BE2C (cell line): Measurements from ENCODE around the gene HUNK.

Source experiments
- DNase-seq: peaks from one replicate; pipeline ENCODE4 v3.0.0-alpha.2; 2020
- H3K27me3 ChIP-seq: fragments of 250-450 bp; sonication (Bioruptor Pico); 2 replicates; pipeline ENCODE4 v1.5.1; 2020; ENCODE audit warnings: mild to moderate bottlenecking
- H3K36me3 ChIP-seq: fragments of 250-450 bp; sonication (Bioruptor Pico); 2 replicates; pipeline ENCODE4 v1.5.1; 2020; ENCODE audit warnings: mild to moderate bottlenecking
- H3K4me1 ChIP-seq: fragments of 250-450 bp; sonication (Bioruptor Pico); 2 replicates; pipeline ENCODE4 v1.5.1; 2020
- H3K4me3 ChIP-seq: 2 replicates; pipeline ENCODE4 v1.5.1; 2011; ENCODE audit warnings: low read depth, low read length
- H3K9me3 ChIP-seq: fragments of 250-450 bp; sonication (Bioruptor Pico); 2 replicates; pipeline ENCODE4 v1.5.1; 2020
- TF ChIP-seq, protein P1 (sequence below): IDR thresholded peaks from 2 replicates; pipeline ENCODE4 v1.5.1; 2012; ENCODE audit warnings: mild to moderate bottlenecking, low read depth, low read length

The HUNK gene

DNA sequence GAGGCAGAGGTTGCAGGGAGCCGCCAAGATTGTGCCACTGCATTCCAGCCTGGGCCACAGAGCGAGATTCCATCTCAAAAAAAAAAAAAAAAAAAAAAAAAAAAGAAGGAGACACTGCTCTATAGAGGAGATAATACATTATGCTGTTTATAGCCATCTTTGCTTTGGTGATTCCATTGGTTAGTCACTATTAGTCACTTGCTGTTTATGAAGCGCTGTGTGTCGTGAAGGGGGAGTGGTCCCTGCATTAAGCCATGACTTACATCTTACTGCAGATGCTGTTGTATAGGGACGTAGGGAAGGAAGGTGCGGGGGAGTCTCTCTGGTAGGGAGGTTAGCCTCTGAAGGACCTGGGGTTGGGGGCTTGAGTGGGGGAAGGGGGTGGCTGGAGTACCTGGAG lies 48.3 kb downstream of the HUNK start:
- Histone ChIP-seq H3K27me3 (no peaks in the 10 kb centered on the region), H3K9me3 (no peaks in the 10 kb centered on the region), H3K4me1 (no peaks in the 10 kb centered on the region), H3K4me3 (no peak overlapping the region), H3K36me3 (peaks cover 4% of the 10 kb centered on the region; the same call in 1 of the 2 replicates)
- TF ChIP-seq, protein P1, sequence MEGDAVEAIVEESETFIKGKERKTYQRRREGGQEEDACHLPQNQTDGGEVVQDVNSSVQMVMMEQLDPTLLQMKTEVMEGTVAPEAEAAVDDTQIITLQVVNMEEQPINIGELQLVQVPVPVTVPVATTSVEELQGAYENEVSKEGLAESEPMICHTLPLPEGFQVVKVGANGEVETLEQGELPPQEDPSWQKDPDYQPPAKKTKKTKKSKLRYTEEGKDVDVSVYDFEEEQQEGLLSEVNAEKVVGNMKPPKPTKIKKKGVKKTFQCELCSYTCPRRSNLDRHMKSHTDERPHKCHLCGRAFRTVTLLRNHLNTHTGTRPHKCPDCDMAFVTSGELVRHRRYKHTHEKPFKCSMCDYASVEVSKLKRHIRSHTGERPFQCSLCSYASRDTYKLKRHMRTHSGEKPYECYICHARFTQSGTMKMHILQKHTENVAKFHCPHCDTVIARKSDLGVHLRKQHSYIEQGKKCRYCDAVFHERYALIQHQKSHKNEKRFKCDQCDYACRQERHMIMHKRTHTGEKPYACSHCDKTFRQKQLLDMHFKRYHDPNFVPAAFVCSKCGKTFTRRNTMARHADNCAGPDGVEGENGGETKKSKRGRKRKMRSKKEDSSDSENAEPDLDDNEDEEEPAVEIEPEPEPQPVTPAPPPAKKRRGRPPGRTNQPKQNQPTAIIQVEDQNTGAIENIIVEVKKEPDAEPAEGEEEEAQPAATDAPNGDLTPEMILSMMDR, result no peak
- DNase-seq, result no peak

DNA sequence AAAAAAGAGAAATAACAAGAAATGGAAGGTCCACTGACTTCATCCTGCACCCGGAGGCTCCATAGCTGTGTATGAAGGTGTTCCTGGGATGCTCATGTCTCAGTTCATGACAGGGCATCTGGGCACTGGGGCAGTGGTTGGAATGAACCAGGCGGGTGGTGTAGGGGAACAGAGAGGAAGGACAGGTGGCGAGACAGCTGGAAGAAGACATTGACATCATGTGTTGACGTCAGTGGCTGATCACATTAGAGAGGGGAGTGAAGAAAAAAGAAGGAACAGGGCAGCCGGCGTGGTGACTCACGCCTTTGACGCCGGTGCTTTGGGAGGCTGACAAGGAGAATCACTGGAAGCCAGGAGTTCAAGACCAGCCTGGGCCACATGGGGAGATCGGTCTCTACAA lies 50.1 kb downstream of the HUNK start:
- Histone ChIP-seq H3K27me3 (no peaks in the 10 kb centered on the region), H3K36me3 (peaks cover 4% of the 10 kb centered on the region; the same call in 1 of the 2 replicates), H3K4me1 (0 out of 2 replicates have a peak, but pooled peaks cover 2% of the 10 kb centered on the region), H3K9me3 (no peaks in the 10 kb centered on the region), H3K4me3 (no peak overlapping the region)
- DNase-seq, result no peak
- TF ChIP-seq, protein P1, result no peak

DNA sequence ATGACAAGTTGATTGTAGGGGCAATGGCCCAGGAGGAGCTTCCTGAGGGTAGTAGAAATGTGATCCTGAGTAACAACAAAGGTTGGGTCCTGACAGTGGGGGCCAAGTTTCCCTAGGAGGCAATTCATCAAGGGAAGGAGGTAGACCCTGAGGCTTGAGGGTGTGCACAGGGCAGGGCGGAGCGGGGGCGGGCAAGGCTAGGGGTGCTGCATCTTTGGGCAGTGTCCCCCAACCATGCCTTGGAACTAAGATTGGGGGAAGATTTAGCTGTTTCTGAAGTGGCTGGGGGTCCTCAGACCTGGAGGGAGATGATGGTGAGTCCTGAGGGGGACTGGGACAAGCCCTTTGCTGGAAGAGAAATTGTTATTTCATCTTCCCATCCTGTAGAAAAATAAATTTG lies 50.9 kb downstream of the HUNK start:
- Histone ChIP-seq H3K9me3 (no peaks in the 10 kb centered on the region), H3K27me3 (no peaks in the 10 kb centered on the region), H3K4me1 (peaks cover 2% of the 10 kb centered on the region; the same call in 1 of the 2 replicates), H3K36me3 (peaks cover 4% of the 10 kb centered on the region; the same call in 1 of the 2 replicates), H3K4me3 (no peak overlapping the region)
- TF ChIP-seq, protein P1, result no peak
- no peak for DNase-seq

DNA sequence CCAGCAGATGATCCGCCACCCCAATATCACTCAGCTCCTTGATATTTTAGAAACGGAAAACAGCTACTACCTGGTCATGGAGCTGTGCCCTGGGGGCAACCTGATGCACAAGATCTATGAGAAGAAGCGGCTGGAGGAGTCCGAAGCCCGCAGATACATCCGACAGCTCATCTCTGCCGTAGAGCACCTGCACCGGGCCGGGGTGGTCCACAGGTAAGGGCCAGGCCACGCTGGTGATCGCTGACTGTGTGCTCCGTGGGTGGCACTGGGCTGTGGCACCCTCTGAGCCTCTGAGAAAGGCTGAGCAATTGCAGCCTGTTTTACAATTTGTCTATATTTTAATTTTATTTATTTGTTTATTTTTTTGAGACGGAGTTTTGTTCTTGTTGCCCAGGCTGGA lies 51.7 kb downstream of the HUNK start:
- no peak overlapping the region for H3K4me3 ChIP-seq
- peaks cover 4% of the 10 kb centered on the region; the same call in 1 of the 2 replicates for H3K36me3 ChIP-seq
- H3K27me3 ChIP-seq, result no peaks in the 10 kb centered on the region
- peaks cover 6% of the 10 kb centered on the region for H3K4me1 ChIP-seq
- no peak for DNase-seq
- TF ChIP-seq, protein P1, result no peak
- no peaks in the 10 kb centered on the region for H3K9me3 ChIP-seq

DNA sequence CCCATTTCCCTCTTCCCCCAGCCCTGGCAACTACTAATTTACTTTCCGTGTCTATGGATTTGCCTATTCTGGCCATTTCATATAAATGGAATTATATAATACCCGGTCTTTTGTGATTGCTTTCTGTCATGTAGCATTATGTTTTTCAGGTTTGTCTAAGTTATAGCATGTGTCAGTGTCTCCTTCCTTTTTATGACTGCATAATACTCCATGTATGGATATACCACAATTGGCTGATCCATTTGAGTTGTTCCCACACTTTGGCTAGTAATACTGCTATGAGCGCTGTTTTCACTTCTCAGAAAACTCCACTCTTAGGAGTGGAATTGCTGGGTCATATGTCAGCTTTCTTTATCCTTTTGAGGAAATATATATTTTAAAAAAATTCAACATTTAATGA lies 53.7 kb downstream of the HUNK start:
- Histone ChIP-seq H3K4me3 (no peak overlapping the region), H3K4me1 (peaks cover 9% of the 10 kb centered on the region), H3K36me3 (peaks cover 4% of the 10 kb centered on the region; the same call in 1 of the 2 replicates), H3K9me3 (no peaks in the 10 kb centered on the region), H3K27me3 (no peaks in the 10 kb centered on the region)
- DNase-seq, result no peak
- TF ChIP-seq, protein P1, result no peak

DNA sequence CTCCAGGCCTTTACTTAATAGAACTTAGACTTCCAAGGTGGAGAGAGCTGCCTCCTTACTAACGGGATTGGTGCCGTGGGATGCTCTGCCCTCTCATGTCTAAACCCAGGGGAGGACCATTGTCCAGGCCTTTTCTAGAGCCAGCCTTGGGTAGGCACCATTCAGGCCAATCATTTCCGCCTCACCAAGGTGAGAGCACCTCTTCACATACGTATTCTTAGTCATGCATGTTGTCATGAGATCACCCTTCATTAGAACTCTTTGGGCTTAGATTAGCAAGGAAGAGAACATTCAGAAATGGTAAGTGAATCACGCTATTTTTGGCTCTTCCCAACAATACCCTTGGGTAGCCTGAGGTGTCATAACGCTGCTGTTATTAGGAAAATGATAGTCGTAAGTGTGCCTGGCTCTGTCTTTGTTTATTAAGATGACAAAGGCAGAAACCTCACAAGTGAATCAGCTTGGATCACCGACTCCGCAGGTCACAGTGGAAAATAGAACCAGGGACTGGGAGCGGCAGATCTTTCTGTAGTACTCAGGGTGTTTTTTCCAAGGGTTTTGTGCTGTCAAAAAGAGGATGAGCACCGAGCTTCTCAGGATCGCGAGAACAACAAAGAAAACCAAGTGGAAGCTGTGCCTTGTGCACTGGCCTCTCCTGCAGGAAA lies 55.0 kb downstream of the HUNK start:
- no peaks in the 10 kb centered on the region for H3K27me3 ChIP-seq
- peaks cover 9% of the 10 kb centered on the region for H3K4me1 ChIP-seq
- DNase-seq, result no peak
- TF ChIP-seq, protein P1, result no peak
- H3K9me3 ChIP-seq, result no peaks in the 10 kb centered on the region
- H3K36me3 ChIP-seq, result peaks cover 4% of the 10 kb centered on the region; the same call in 1 of the 2 replicates
- no peak overlapping the region for H3K4me3 ChIP-seq
